Measurements from ENCODE around the gene FIBCD1.

FIBCD1 gene

DNA sequence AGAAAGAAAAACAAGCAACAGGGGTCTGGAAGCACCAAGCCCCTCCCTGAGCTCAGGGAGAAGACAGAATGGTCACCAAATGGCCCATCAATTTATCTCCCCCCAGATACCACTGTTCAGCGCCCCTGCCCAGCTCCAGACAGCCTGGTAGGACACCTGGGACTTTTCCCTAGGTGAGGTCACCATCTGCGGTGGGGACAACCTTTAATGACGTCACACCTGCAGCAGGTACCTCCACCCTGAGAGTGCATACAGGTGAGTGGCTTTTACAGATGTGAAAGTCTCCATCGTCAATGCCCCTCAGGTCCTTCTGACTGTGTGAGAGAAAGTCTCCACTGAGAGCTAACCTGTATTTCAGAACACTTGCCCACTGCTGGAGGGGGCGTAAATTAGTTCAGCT is 35.6 kb upstream of the FIBCD1 start:
- Histone ChIP-seq H3K36me3 (ENCODE audit: control insufficient read depth, insufficient read depth, low read length) (no peaks in the 10 kb centered on the region), H3K4me1 (ENCODE audit: control insufficient read depth, insufficient read depth, low read length) (peaks cover 11% of the 10 kb centered on the region), H3K27me3 (ENCODE audit: control insufficient read depth, insufficient read depth, low read length, poor library complexity, severe bottlenecking) (no peaks in the 10 kb centered on the region), H3K4me3 (ENCODE audit: insufficient read depth, low read depth, low read length) (no peak overlapping the region), H3K27ac (ENCODE audit: insufficient read depth, low read depth, low read length, poor library complexity, severe bottlenecking) (no peak overlapping the region), H3K9me3 (ENCODE audit: control insufficient read depth, low read length) (no peaks in the 10 kb centered on the region)
- WGBS, 2 experiments = 93 to 96% methylated on average over 5 of the region's 5 CpGs

DNA sequence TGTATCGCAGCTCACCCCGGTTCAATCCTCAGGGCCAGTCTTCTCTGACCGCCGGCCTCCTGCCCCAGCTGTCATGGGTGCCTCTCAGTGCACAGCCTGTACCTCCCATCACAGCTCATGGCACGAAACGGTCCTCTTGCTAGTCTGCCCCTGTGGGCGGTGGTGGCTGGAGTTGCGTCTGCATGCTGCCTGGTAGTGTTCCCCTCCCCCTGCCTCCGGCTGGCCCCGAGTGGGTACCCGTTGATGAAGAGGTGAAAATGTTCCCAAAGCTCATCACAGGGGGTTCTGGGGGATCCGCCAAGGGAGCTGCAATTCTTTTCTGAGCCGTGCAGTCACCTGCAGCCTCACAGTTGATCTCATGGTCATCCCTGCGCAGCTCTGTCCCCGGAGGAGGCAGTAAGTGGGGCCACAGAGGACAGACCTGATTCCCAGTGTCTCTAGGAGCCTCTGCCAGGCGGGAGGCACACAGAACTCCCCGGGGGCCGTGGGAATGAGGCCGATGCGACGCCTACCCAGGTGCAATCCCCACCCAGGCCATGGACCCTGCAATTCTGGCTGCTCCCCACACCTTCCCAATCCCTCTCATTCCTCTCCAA is 34.7 kb upstream of the FIBCD1 start:
- Histone ChIP-seq H3K36me3 (ENCODE audit: control insufficient read depth, insufficient read depth, low read length) (no peaks in the 10 kb centered on the region), H3K27me3 (ENCODE audit: control insufficient read depth, insufficient read depth, low read length, poor library complexity, severe bottlenecking) (no peaks in the 10 kb centered on the region), H3K9me3 (ENCODE audit: control insufficient read depth, low read length) (no peaks in the 10 kb centered on the region), H3K4me3 (ENCODE audit: insufficient read depth, low read depth, low read length) (no peak overlapping the region), H3K27ac (ENCODE audit: insufficient read depth, low read depth, low read length, poor library complexity, severe bottlenecking) (no peak overlapping the region), H3K4me1 (ENCODE audit: control insufficient read depth, insufficient read depth, low read length) (peaks cover 11% of the 10 kb centered on the region)
- WGBS, 2 experiments = 82% methylated on average over 21 of the region's 21 CpGs

DNA sequence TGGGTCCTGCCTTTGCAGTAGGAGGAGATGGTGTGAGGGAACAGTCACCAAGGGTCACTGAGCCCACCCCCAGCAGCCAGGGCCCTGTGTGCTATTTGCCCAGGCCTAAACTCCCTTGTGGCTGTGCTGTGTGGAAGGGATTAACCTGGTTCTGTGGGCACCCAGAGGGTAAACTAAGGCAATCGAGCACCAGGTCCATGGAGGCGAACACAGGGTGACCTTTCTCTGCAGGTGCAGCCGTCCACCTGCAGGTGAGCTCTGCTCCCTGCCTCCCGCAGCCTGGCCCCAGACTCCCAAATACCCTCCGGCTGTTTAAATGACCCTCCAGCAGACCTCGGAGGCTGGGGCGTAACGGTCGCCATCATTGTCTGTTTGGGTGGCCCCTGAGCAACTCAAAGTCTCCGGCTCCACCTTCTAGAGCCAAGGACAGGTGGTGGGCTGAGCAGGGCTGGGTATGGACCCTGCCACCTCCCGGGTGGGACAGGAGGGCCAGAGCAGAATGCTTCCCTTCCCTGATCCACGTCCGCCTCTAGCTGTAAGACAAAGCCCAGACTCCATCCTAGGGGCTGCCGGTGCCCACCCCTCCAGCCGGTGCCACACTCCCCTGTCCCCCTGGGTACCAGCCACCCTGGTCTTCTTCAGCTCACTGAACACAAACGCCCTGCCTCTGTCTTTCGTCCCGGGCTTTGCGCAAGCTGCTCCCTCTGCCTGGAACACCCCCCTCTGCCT is 34.1 kb upstream of the FIBCD1 start:
- H3K36me3 ChIP-seq (ENCODE audit: control insufficient read depth, insufficient read depth, low read length) = no peaks in the 10 kb centered on the region
- no peaks in the 10 kb centered on the region for H3K9me3 ChIP-seq (ENCODE audit: control insufficient read depth, low read length)
- H3K27ac ChIP-seq (ENCODE audit: insufficient read depth, low read depth, low read length, poor library complexity, severe bottlenecking) = no peak overlapping the region
- WGBS, 2 experiments = 89 to 90% methylated on average over 19 of the region's 19 CpGs
- peaks cover 11% of the 10 kb centered on the region for H3K4me1 ChIP-seq (ENCODE audit: control insufficient read depth, insufficient read depth, low read length)
- H3K4me3 ChIP-seq (ENCODE audit: insufficient read depth, low read depth, low read length) = no peak overlapping the region
- no peaks in the 10 kb centered on the region for H3K27me3 ChIP-seq (ENCODE audit: control insufficient read depth, insufficient read depth, low read length, poor library complexity, severe bottlenecking)

DNA sequence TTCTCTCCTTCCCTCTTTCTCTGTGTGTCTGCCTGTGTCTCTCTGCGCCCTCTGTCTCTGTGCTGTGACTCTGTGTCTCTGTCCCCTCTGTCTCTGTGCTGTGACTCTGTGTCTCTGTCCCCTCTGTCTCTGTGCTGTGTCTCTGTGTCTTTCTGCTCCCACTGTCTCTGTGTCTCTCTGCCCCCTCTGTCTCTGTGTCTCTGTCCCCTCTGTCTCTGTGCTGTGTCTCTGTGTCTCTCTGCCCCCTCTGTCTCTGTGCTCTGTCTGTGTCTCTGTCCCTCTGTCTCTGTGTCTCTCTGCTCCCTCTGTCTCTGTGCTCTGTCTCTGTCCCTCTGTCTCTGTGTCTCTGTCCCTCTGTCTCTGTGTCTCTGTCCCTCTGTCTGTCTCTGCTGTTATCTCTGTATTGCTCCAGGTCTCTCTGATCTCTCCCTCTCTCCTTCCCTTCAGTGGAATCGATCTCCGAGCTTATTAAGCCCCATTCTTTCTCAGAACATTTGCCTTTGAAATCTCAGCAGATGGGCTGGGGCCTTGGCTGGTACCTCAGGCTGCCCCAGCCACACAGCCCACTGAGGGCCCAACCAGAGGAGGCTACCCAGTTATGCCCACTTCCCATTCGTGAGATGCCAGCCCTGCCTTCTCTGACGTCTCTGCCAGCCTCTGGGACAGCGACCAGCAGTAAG is 33.4 kb upstream of the FIBCD1 start:
- H3K27ac ChIP-seq (ENCODE audit: insufficient read depth, low read depth, low read length, poor library complexity, severe bottlenecking) = no peak overlapping the region
- no peaks in the 10 kb centered on the region for H3K36me3 ChIP-seq (ENCODE audit: control insufficient read depth, insufficient read depth, low read length)
- no peaks in the 10 kb centered on the region for H3K9me3 ChIP-seq (ENCODE audit: control insufficient read depth, low read length)
- WGBS, 2 experiments = 76 to 93% methylated on average over 5 to 6 of the region's 6 CpGs
- H3K4me3 ChIP-seq (ENCODE audit: insufficient read depth, low read depth, low read length) = no peak overlapping the region
- H3K4me1 ChIP-seq (ENCODE audit: control insufficient read depth, insufficient read depth, low read length) = peaks cover 11% of the 10 kb centered on the region
- H3K27me3 ChIP-seq (ENCODE audit: control insufficient read depth, insufficient read depth, low read length, poor library complexity, severe bottlenecking) = no peaks in the 10 kb centered on the region

DNA sequence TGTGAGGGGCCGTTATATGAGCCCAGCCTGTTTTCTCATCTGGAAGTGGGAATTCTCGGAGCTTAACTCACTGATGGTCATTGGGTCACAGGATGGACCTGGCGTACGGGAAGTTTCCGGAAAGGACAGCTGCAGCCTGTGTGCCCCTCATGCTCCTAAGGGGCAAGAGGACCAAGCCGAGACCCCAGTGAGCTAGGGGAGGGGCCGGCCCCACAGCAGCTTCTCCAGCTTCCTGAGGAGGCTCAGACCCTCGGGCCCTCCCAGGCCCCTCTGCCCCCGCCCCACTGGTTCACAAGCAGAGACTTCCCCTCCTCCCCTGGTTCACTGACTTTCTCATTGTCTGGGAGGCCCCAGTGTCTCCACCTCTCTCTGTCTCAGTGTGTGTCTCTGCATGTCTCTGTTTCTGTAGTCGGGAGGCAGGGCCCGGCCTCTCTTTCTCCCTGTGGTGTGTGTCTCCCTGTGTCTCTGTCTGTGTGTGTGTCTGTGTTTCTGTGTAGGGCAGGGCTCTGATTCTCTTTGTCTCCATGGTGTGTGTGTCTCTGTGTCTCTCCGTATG is 32.3 kb upstream of the FIBCD1 start:
- Histone ChIP-seq H3K4me1 (ENCODE audit: control insufficient read depth, insufficient read depth, low read length) (peaks cover 11% of the 10 kb centered on the region), H3K27ac (ENCODE audit: insufficient read depth, low read depth, low read length, poor library complexity, severe bottlenecking) (no peak overlapping the region), H3K27me3 (ENCODE audit: control insufficient read depth, insufficient read depth, low read length, poor library complexity, severe bottlenecking) (no peaks in the 10 kb centered on the region), H3K4me3 (ENCODE audit: insufficient read depth, low read depth, low read length) (no peak overlapping the region), H3K36me3 (ENCODE audit: control insufficient read depth, insufficient read depth, low read length) (no peaks in the 10 kb centered on the region), H3K9me3 (ENCODE audit: control insufficient read depth, low read length) (no peaks in the 10 kb centered on the region)
- 74 to 77% methylated on average over 12 of the region's 12 CpGs for WGBS, 2 experiments

DNA sequence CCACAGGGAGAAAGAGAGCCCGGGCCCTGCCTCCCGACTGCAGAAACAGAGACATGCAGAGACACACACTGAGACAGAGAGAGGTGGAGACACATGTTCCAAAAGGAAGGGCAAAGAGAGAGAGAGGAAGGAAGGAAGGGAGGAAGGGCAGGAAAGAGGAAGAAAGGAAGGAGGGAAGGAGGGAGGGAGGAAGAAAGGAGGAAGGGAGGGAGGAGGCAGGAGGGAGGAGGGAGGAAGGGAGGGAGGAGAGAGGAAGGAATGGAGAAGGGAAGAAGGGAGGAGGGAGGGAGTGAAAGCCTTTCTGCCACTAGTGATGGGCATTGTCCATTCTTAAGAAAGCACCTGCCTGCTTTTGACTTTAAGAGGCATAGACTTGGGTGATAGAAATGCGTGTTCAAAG is 31.8 kb upstream of the FIBCD1 start:
- no peak overlapping the region for H3K4me3 ChIP-seq (ENCODE audit: insufficient read depth, low read depth, low read length)
- WGBS, 2 experiments = 86% methylated on average over 3 of the region's 3 CpGs
- peaks cover 11% of the 10 kb centered on the region for H3K4me1 ChIP-seq (ENCODE audit: control insufficient read depth, insufficient read depth, low read length)
- H3K27me3 ChIP-seq (ENCODE audit: control insufficient read depth, insufficient read depth, low read length, poor library complexity, severe bottlenecking) = no peaks in the 10 kb centered on the region
- no peak overlapping the region for H3K27ac ChIP-seq (ENCODE audit: insufficient read depth, low read depth, low read length, poor library complexity, severe bottlenecking)
- H3K9me3 ChIP-seq (ENCODE audit: control insufficient read depth, low read length) = no peaks in the 10 kb centered on the region
- no peaks in the 10 kb centered on the region for H3K36me3 ChIP-seq (ENCODE audit: control insufficient read depth, insufficient read depth, low read length)

DNA sequence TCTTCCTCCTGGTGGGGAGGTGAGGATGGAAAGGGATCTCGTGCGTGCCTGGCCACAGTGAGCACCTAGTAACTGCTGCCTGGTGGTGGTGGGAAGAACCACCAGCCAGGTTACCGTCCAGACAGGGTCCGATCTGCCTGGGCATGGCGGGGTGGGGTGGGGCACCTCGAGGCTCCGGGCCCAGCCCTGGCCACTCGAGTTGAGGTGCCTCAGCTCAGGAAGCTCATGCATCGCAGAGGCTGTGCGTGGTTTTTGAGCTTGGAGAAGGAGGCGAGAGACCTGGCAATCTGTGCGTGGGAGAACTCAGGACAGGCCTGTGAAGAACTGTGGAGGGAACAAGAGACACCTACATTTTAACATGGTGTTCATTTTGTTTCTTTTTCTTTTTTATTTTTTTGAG is 31.0 kb upstream of the FIBCD1 start:
- no peak overlapping the region for H3K27ac ChIP-seq (ENCODE audit: insufficient read depth, low read depth, low read length, poor library complexity, severe bottlenecking)
- H3K4me3 ChIP-seq (ENCODE audit: insufficient read depth, low read depth, low read length) = no peak overlapping the region
- H3K9me3 ChIP-seq (ENCODE audit: control insufficient read depth, low read length) = no peaks in the 10 kb centered on the region
- no peaks in the 10 kb centered on the region for H3K36me3 ChIP-seq (ENCODE audit: control insufficient read depth, insufficient read depth, low read length)
- H3K27me3 ChIP-seq (ENCODE audit: control insufficient read depth, insufficient read depth, low read length, poor library complexity, severe bottlenecking) = no peaks in the 10 kb centered on the region
- 91 to 92% methylated on average over 12 of the region's 12 CpGs for WGBS, 2 experiments
- H3K4me1 ChIP-seq (ENCODE audit: control insufficient read depth, insufficient read depth, low read length) = peaks cover 11% of the 10 kb centered on the region

DNA sequence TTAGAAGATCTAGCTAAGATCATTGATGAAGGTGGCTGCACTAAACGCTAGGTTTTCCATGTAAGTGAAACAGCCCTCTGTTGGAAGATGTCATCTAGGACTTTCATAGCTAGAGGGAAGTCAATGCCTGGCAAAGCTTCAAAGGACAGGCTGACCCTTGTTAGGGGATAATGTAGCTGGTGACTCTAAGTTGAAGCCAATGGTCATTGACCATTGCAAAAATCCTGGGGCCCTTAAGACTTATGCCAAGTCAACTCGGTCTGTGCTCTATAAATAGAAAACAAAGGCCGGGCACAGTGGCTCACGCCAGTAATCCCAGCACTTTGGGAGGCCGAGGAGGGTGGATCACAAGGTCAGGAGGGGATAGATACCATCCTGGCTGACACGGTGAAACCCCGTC is 26.6 kb upstream of the FIBCD1 start:
- Histone ChIP-seq H3K36me3 (ENCODE audit: control insufficient read depth, insufficient read depth, low read length) (no peaks in the 10 kb centered on the region), H3K27me3 (ENCODE audit: control insufficient read depth, insufficient read depth, low read length, poor library complexity, severe bottlenecking) (no peaks in the 10 kb centered on the region), H3K9me3 (ENCODE audit: control insufficient read depth, low read length) (no peaks in the 10 kb centered on the region), H3K4me1 (ENCODE audit: control insufficient read depth, insufficient read depth, low read length) (no peaks in the 10 kb centered on the region), H3K27ac (ENCODE audit: insufficient read depth, low read depth, low read length, poor library complexity, severe bottlenecking) (no peak overlapping the region), H3K4me3 (ENCODE audit: insufficient read depth, low read depth, low read length) (no peak overlapping the region)
- 91% methylated on average over 7 of the region's 7 CpGs for WGBS, 2 experiments

DNA sequence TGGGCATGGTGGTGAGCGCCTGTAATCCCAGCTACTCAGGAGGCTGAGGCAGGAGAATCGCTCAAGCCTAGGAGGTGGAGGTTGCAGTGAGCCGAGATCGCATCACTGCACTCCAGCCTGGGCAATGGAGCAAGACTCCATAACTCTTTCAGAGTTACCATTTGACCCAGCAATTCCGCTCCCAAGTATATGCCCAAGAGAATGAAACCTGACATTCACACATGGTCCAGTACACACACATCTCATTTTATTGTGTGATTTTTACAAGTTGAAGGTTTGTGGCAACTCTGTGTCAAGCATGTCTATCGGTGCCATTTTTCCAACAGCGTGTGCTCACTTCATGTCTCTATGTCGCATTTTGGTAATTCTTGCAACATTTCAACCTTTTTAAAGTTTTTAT is 24.9 kb upstream of the FIBCD1 start:
- no peaks in the 10 kb centered on the region for H3K9me3 ChIP-seq (ENCODE audit: control insufficient read depth, low read length)
- no peaks in the 10 kb centered on the region for H3K4me1 ChIP-seq (ENCODE audit: control insufficient read depth, insufficient read depth, low read length)
- H3K36me3 ChIP-seq (ENCODE audit: control insufficient read depth, insufficient read depth, low read length) = no peaks in the 10 kb centered on the region
- 93 to 95% methylated on average over 8 of the region's 8 CpGs for WGBS, 2 experiments
- no peak overlapping the region for H3K27ac ChIP-seq (ENCODE audit: insufficient read depth, low read depth, low read length, poor library complexity, severe bottlenecking)
- H3K4me3 ChIP-seq (ENCODE audit: insufficient read depth, low read depth, low read length) = no peak overlapping the region
- H3K27me3 ChIP-seq (ENCODE audit: control insufficient read depth, insufficient read depth, low read length, poor library complexity, severe bottlenecking) = no peaks in the 10 kb centered on the region

DNA sequence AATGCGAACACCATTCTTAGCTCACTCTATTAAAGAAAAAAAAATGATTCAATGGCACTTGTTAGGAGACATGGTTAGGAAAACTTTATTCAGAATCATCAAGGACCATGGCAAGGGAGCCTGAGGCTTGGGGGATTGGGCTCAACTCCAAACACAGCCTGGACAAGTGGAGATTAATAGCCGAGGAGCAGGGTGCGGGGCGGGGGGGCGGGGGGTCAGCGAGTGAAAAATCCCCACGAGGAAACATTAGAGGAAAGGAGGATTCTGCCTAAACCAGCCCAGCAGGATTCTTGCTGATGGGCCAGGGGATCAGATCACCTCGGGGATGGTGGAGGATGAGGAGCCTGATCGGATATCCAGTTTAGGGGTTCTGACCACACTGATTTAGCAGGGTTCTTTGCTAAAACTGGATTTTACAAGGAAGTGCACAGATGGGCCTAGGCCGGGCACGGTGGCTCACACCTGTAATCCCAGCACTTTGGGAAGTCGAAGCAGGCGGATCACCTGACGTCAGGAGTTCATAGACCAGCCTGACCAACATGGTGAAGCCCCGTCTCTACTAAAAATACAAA is 24.4 kb upstream of the FIBCD1 start:
- no peak overlapping the region for H3K27ac ChIP-seq (ENCODE audit: insufficient read depth, low read depth, low read length, poor library complexity, severe bottlenecking)
- H3K4me1 ChIP-seq (ENCODE audit: control insufficient read depth, insufficient read depth, low read length) = no peaks in the 10 kb centered on the region
- H3K27me3 ChIP-seq (ENCODE audit: control insufficient read depth, insufficient read depth, low read length, poor library complexity, severe bottlenecking) = no peaks in the 10 kb centered on the region
- WGBS, 2 experiments = 93% methylated on average over 15 of the region's 15 CpGs
- H3K36me3 ChIP-seq (ENCODE audit: control insufficient read depth, insufficient read depth, low read length) = no peaks in the 10 kb centered on the region
- H3K9me3 ChIP-seq (ENCODE audit: control insufficient read depth, low read length) = no peaks in the 10 kb centered on the region
- H3K4me3 ChIP-seq (ENCODE audit: insufficient read depth, low read depth, low read length) = no peak overlapping the region
